NCI-H82 treated with DMSO at 0.1 percent for 48 hours (cell line): ENCODE results near the gene ARIH1.
A peak's percentile ranks its signal among the peaks of the same experiment; 100 is the strongest.
"Not testable (repeated sequence)": the region's sequence is repeated elsewhere in the genome, so short reads cannot be mapped to it uniquely, and the experiment has no call there.

Experiments used
- DNase-seq: peaks from one replicate; lab custom pipeline; 2025; ENCODE audit not compliant: unreplicated experiment; lab: John Stamatoyannopoulos, UW

The ARIH1 gene

GRCh38 chr15:72473614-72474465, at the start of gene ARIH1:
ARIH1 (plus strand) TSS chr15:72474330; CDS start chr15:72474640, 310 bp downstream.
- DNase-seq: peak; percentile 74

- no peak for DNase-seq
Measured at GRCh38 chr15:72426753-72427152, 47.4 kb upstream of the ARIH1 start.

GRCh38 chr15:72437650-72438316, 36.3 kb upstream of the ARIH1 start:
- no peak for DNase-seq

GRCh38 chr15:72442848-72443247, 31.3 kb upstream of the ARIH1 start:
- not testable (repeated sequence) for DNase-seq

- DNase-seq: peak; percentile 83
Measured at GRCh38 chr15:72445426-72445825, 28.7 kb upstream of the ARIH1 start.

- no peak for DNase-seq
Measured at GRCh38 chr15:72450805-72451204, 23.3 kb upstream of the ARIH1 start.

GRCh38 chr15:72451224-72451623, 22.9 kb upstream of the ARIH1 start:
- DNase-seq: no peak

GRCh38 chr15:72456684-72457083, 17.4 kb upstream of the ARIH1 start:
- DNase-seq: no peak

GRCh38 chr15:72460402-72460801, 13.7 kb upstream of the ARIH1 start:
- DNase-seq: no peak

- DNase-seq: no peak
Measured at GRCh38 chr15:72463702-72464101, 10.4 kb upstream of the ARIH1 start.

GRCh38 chr15:72464251-72464650, 9.9 kb upstream of the ARIH1 start:
- no peak for DNase-seq

- no peak for DNase-seq
Measured at GRCh38 chr15:72468103-72468502, 6.0 kb upstream of the ARIH1 start.

- DNase-seq: peak; percentile 34
Measured at GRCh38 chr15:72472992-72473610, 1.0 kb upstream of the ARIH1 start.

- no peak for DNase-seq
Measured at GRCh38 chr15:72474466-72474911, 359 bp downstream of the ARIH1 start.

GRCh38 chr15:72474912-72475628, 940 bp downstream of the ARIH1 start:
- DNase-seq: peak; percentile 37

- no peak for DNase-seq
Measured at GRCh38 chr15:72475674-72476073, 1.5 kb downstream of the ARIH1 start.

GRCh38 chr15:72476330-72476729, 2.2 kb downstream of the ARIH1 start:
- not testable (repeated sequence) for DNase-seq

- DNase-seq: no peak
Measured at GRCh38 chr15:72481015-72481659, 7.0 kb downstream of the ARIH1 start.

- DNase-seq: no peak
Measured at GRCh38 chr15:72482275-72482674, 8.1 kb downstream of the ARIH1 start.

- DNase-seq: no peak
Measured at GRCh38 chr15:72483279-72483678, 9.1 kb downstream of the ARIH1 start.

- DNase-seq: no peak
Measured at GRCh38 chr15:72486144-72486543, 12.0 kb downstream of the ARIH1 start.
